Body of pancreas (tissue), 4 donors: ENCODE data around the gene MYO5B.

Experiments
- CTCF ChIP-seq, 7 experiments: fragments of 450-650 bp in 4 of 7; fragments of 200-600 bp in 3 of 7; sonication (generic) in 3 of 7; IDR thresholded peaks; one replicate each; pipeline ENCODE4 v1.5.1; 2016 to 2019; ENCODE audit warnings: antibody characterized with exemption in 7 of 7
- POLR2A ChIP-seq, 3 donors: fragments of 450-650 bp; IDR thresholded peaks; one replicate each; pipeline ENCODE4 v1.6.1; 2016; ENCODE audit warnings: antibody characterized with exemption in 3 of 3, mild to moderate bottlenecking in 2 of 3

DNA sequence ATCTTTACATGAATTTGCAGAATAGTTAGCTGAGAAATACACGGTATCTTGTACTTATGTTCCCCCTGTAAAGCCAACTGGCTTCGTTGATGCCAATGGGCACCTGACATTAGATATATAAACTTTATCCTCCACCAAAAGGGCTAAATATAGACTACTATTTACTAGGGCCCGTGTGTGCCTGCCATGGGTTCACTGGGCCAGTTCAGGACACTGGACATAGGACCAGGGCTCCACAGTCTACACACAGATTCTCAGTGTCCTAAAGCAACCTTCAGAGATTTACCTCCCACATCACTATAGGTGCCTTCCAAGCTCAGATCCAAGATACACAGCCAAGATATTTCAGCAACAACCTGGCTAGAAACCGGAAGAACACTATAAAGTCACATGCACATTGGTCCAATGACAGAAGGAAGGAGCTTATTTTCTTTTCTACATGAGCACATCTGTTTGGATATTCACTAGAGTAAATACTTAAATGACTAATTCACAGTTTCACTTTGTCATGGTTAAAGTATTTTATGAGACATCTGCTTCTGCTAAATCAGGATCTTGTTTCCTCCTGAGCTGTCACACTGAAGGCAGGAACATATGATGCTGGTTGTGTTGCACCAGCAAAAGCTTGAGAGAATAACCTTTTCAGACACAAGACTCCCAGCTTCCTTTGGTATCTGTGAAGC lies 95.1 kb downstream of the MYO5B start:
- TF ChIP-seq CTCF (IDR thresholded peaks at IDR 0.05): no peak
- no peak for TF ChIP-seq POLR2A (IDR thresholded peaks at IDR 0.05)
